ENCODE data around the gene SLC25A22. TPM values are rescaled to one million over a fixed set of nuclear protein-coding genes. Genes with fewer than 3 reads are reported as not detected.

SLC25A22 gene
- total RNA-seq, 1 experiment from 2014 or later = 38.1 TPM

DNA sequence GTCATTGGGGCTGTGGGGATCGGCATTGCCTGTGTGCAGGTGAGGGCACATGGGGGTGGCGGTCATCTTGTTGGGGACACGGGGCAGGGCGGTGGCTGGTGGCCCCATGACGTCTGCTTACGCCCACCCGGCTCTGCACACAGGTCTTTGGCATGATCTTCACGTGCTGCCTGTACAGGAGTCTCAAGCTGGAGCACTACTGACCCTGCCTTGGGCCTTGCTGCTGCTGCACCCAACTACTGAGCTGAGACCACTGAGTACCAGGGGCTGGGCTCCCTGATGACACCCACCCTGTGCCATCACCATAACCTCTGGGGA lies 39.9 kb upstream of the SLC25A22 start:
- Histone ChIP-seq H3K9me3 (ENCODE audit: low read depth, low read length, poor library complexity, severe bottlenecking) (no peaks in the 10 kb centered on the region), H3K36me3 (ENCODE audit: insufficient read depth, low read length, poor library complexity, severe bottlenecking) (peaks cover 28% of the 10 kb centered on the region), H3K4me1 (ENCODE audit: insufficient read depth, low read length, poor library complexity, severe bottlenecking) (no peaks in the 10 kb centered on the region), H3K27ac (ENCODE audit: low read depth, low read length, poor library complexity, severe bottlenecking) (no peak overlapping the region), H3K27me3 (replicated peaks; ENCODE audit: insufficient read depth, low read depth, low read length, poor library complexity) (no peaks in the 10 kb centered on the region), H3K4me3 (ENCODE audit: low read depth, low read length, poor library complexity, severe bottlenecking) (no peak overlapping the region)
- no peak for TF ChIP-seq EZH2 (IDR thresholded peaks at IDR 0.05; ENCODE audit: borderline replicate concordance, low read depth, low read length, poor library complexity, severe bottlenecking)
- BruUV-seq (replicated peaks) = no TSS peak
- no peak for DNase-seq (ENCODE audit: low spot score)
- intact Hi-C loops (cut with micrococcal nuclease; ENCODE audit: unreplicated experiment) = no loop called here
- ChIA-PET CTCF (no interaction called here), POLR2A (ENCODE audit: low non-redundant PET) (no interaction called here)

- ChIA-PET CTCF (no interaction called here), POLR2A (ENCODE audit: low non-redundant PET) (no interaction called here)
- Histone ChIP-seq H3K9me3 (ENCODE audit: low read depth, low read length, poor library complexity, severe bottlenecking) (no peaks in the 10 kb centered on the region), H3K4me3 (ENCODE audit: low read depth, low read length, poor library complexity, severe bottlenecking) (no peak overlapping the region), H3K4me1 (ENCODE audit: insufficient read depth, low read length, poor library complexity, severe bottlenecking) (peaks cover 1% of the 10 kb centered on the region), H3K27me3 (replicated peaks; ENCODE audit: insufficient read depth, low read depth, low read length, poor library complexity) (no peaks in the 10 kb centered on the region), H3K36me3 (ENCODE audit: insufficient read depth, low read length, poor library complexity, severe bottlenecking) (peaks cover 28% of the 10 kb centered on the region), H3K27ac (ENCODE audit: low read depth, low read length, poor library complexity, severe bottlenecking) (no peak overlapping the region)
- DNase-seq (ENCODE audit: low spot score) = no peak
- TF ChIP-seq, protein P1, sequence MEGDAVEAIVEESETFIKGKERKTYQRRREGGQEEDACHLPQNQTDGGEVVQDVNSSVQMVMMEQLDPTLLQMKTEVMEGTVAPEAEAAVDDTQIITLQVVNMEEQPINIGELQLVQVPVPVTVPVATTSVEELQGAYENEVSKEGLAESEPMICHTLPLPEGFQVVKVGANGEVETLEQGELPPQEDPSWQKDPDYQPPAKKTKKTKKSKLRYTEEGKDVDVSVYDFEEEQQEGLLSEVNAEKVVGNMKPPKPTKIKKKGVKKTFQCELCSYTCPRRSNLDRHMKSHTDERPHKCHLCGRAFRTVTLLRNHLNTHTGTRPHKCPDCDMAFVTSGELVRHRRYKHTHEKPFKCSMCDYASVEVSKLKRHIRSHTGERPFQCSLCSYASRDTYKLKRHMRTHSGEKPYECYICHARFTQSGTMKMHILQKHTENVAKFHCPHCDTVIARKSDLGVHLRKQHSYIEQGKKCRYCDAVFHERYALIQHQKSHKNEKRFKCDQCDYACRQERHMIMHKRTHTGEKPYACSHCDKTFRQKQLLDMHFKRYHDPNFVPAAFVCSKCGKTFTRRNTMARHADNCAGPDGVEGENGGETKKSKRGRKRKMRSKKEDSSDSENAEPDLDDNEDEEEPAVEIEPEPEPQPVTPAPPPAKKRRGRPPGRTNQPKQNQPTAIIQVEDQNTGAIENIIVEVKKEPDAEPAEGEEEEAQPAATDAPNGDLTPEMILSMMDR (conservative IDR thresholded peaks at IDR 0.05; ENCODE audit: low read depth, low read length) = no peak
- TF ChIP-seq EZH2 (IDR thresholded peaks at IDR 0.05; ENCODE audit: borderline replicate concordance, low read depth, low read length, poor library complexity, severe bottlenecking) = no peak
- intact Hi-C loops (cut with micrococcal nuclease; ENCODE audit: unreplicated experiment) = no loop called here
- no TSS peak for BruUV-seq (replicated peaks)
These were observed 39.3 kb upstream of the SLC25A22 start for GRCh38 chr11:837189-837989.

- Histone ChIP-seq H3K4me3 (ENCODE audit: low read depth, low read length, poor library complexity, severe bottlenecking) (no peak overlapping the region), H3K36me3 (ENCODE audit: insufficient read depth, low read length, poor library complexity, severe bottlenecking) (peaks cover 28% of the 10 kb centered on the region), H3K4me1 (ENCODE audit: insufficient read depth, low read length, poor library complexity, severe bottlenecking) (peaks cover 6% of the 10 kb centered on the region), H3K9me3 (ENCODE audit: low read depth, low read length, poor library complexity, severe bottlenecking) (no peaks in the 10 kb centered on the region), H3K27me3 (replicated peaks; ENCODE audit: insufficient read depth, low read depth, low read length, poor library complexity) (no peaks in the 10 kb centered on the region), H3K27ac (ENCODE audit: low read depth, low read length, poor library complexity, severe bottlenecking) (no peak overlapping the region)
- no TSS peak for BruUV-seq (replicated peaks)
- no peak for DNase-seq (ENCODE audit: low spot score)
- intact Hi-C loops (cut with micrococcal nuclease; ENCODE audit: unreplicated experiment) = no loop called here
- CTCF ChIA-PET = no interaction called here
- POLR2A ChIA-PET (ENCODE audit: low non-redundant PET) = no interaction called here
- TF ChIP-seq, protein P1 (conservative IDR thresholded peaks at IDR 0.05; ENCODE audit: low read depth, low read length) = no peak
- no peak for TF ChIP-seq EZH2 (IDR thresholded peaks at IDR 0.05; ENCODE audit: borderline replicate concordance, low read depth, low read length, poor library complexity, severe bottlenecking)
These were observed 38.6 kb upstream of the SLC25A22 start for GRCh38 chr11:836700-837099.

DNA sequence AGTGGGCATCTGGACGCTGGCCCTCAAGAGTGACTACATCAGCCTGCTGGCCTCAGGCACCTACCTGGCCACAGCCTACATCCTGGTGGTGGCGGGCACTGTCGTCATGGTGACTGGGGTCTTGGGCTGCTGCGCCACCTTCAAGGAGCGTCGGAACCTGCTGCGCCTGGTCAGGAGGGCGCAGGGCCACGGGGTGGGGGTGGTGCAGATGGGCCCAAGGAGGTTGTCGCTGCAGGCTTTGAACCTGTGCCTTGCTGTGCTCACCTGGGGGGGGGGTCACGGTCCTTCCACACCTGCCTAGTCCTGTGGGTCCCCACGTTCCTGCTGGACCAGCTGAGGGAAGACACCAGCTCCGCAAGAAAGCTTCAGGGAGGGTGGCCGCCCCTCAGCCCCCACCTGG lies 38.2 kb upstream of the SLC25A22 start:
- no peak for DNase-seq (ENCODE audit: low spot score)
- H3K27ac ChIP-seq (ENCODE audit: low read depth, low read length, poor library complexity, severe bottlenecking) = no peak overlapping the region
- no TSS peak for BruUV-seq (replicated peaks)
- H3K27me3 ChIP-seq (replicated peaks; ENCODE audit: insufficient read depth, low read depth, low read length, poor library complexity) = no peaks in the 10 kb centered on the region
- no peaks in the 10 kb centered on the region for H3K9me3 ChIP-seq (ENCODE audit: low read depth, low read length, poor library complexity, severe bottlenecking)
- intact Hi-C loops (cut with micrococcal nuclease; ENCODE audit: unreplicated experiment) = no loop called here
- no peak overlapping the region for H3K4me3 ChIP-seq (ENCODE audit: low read depth, low read length, poor library complexity, severe bottlenecking)
- CTCF ChIA-PET = no interaction called here
- H3K36me3 ChIP-seq (ENCODE audit: insufficient read depth, low read length, poor library complexity, severe bottlenecking) = peaks cover 28% of the 10 kb centered on the region
- peaks cover 6% of the 10 kb centered on the region for H3K4me1 ChIP-seq (ENCODE audit: insufficient read depth, low read length, poor library complexity, severe bottlenecking)
- TF ChIP-seq, protein P1 (conservative IDR thresholded peaks at IDR 0.05; ENCODE audit: low read depth, low read length) = no peak
- TF ChIP-seq EZH2 (IDR thresholded peaks at IDR 0.05; ENCODE audit: borderline replicate concordance, low read depth, low read length, poor library complexity, severe bottlenecking) = no peak
- POLR2A ChIA-PET (ENCODE audit: low non-redundant PET) = no interaction called here

All from A673 (cell line).